HepG2 (cell line): ENCODE data around the gene BICDL2. TPM values are rescaled to one million over a fixed set of nuclear protein-coding genes. Genes with fewer than 3 reads are reported as not detected.
A peak's percentile ranks its signal among the peaks of the same experiment; 100 is the strongest.

ENCODE experiments used
- CBX2 ChIP-seq, 2 experiments: fragments of 200-600 bp in 1 of 2; sonication (generic); formaldehyde crosslinking in 1 of 2; IDR thresholded peaks; 2 replicates each; pipeline versions ENCODE4 v1.7.0 to v1.8.1; 2018 to 2022; ENCODE audit warnings: low read depth in 2 of 2, low read length in 1 of 2, mild to moderate bottlenecking in 1 of 2, missing genetic modification reagents in 1 of 2
- ELF1 ChIP-seq: sonication (generic); formaldehyde crosslinking; IDR thresholded peaks from 2 replicates; pipeline ENCODE4 v1.4.0; 2020; ENCODE audit warnings: missing genetic modification reagents
- FOXJ3 ChIP-seq: sonication (generic); formaldehyde crosslinking; IDR thresholded peaks from 2 replicates; pipeline ENCODE4 v1.4.0; 2020; ENCODE audit warnings: missing genetic modification reagents, mild to moderate bottlenecking, borderline replicate concordance
- HBP1 ChIP-seq: IDR thresholded peaks from 2 replicates; pipeline ENCODE4 v1.6.1; 2016; ENCODE audit warnings: low read depth, control low read depth
- HDAC2 ChIP-seq: sonication (generic); formaldehyde crosslinking; IDR thresholded peaks from 2 replicates; pipeline ENCODE4 v1.4.0; 2020; ENCODE audit warnings: missing genetic modification reagents
- KLF9 ChIP-seq: IDR thresholded peaks from 2 replicates; pipeline ENCODE4 v1.6.1; 2016; ENCODE audit warnings: low read depth
- MAFG ChIP-seq: sonication (generic); formaldehyde crosslinking; IDR thresholded peaks from 2 replicates; pipeline ENCODE4 v1.5.1; 2020; ENCODE audit warnings: mild to moderate bottlenecking, missing genetic modification reagents
- MED8 ChIP-seq: sonication (generic); formaldehyde crosslinking; IDR thresholded peaks from 2 replicates; pipeline ENCODE4 v1.8.1; 2023; ENCODE audit warnings: mild to moderate bottlenecking, missing genetic modification reagents; ENCODE audit not compliant: insufficient replicate concordance
- MXD4 ChIP-seq: IDR thresholded peaks from 2 replicates; pipeline ENCODE4 v1.6.1; 2016; ENCODE audit warnings: mild to moderate bottlenecking, missing biosample characterization, missing genetic modification reagents
- NCOA1 ChIP-seq: sonication (generic); formaldehyde crosslinking; IDR thresholded peaks from 2 replicates; pipeline ENCODE4 v1.9.0; 2021; ENCODE audit warnings: missing genetic modification reagents
- PRDM10 ChIP-seq: sonication (generic); formaldehyde crosslinking; IDR thresholded peaks from 2 replicates; pipeline ENCODE4 v1.4.0; 2020; ENCODE audit warnings: low read depth, missing genetic modification reagents
- PRMT3 ChIP-seq: sonication (generic); formaldehyde crosslinking; IDR thresholded peaks from 2 replicates; pipeline ENCODE4 v1.8.1; 2022; ENCODE audit warnings: low read depth, mild to moderate bottlenecking, moderate library complexity, missing genetic modification reagents, borderline replicate concordance
- SP140L ChIP-seq: sonication (generic); formaldehyde crosslinking; IDR thresholded peaks from 2 replicates; pipeline ENCODE4 v1.4.0; 2020; ENCODE audit warnings: missing genetic modification reagents, borderline replicate concordance
- SP5 ChIP-seq: IDR thresholded peaks from 2 replicates; pipeline ENCODE4 v1.6.1; 2016; ENCODE audit warnings: low read depth, borderline replicate concordance
- ZFX ChIP-seq: sonication (generic); formaldehyde crosslinking; IDR thresholded peaks from 2 replicates; pipeline ENCODE4 v1.4.0; 2020; ENCODE audit warnings: mild to moderate bottlenecking, low read depth, missing genetic modification reagents, moderate library complexity
- ZNF121 ChIP-seq: sonication (generic); formaldehyde crosslinking; IDR thresholded peaks from 2 replicates; pipeline ENCODE4 v1.5.0; 2020; ENCODE audit warnings: mild to moderate bottlenecking, missing genetic modification reagents
- ZNF230 ChIP-seq: sonication (generic); formaldehyde crosslinking; IDR thresholded peaks from 2 replicates; pipeline ENCODE4 v1.4.0; 2020; ENCODE audit warnings: mild to moderate bottlenecking, missing genetic modification reagents
- ZNF333 ChIP-seq: sonication (generic); formaldehyde crosslinking; IDR thresholded peaks from 2 replicates; pipeline ENCODE4 v1.4.0; 2020; ENCODE audit warnings: mild to moderate bottlenecking, missing genetic modification reagents, borderline replicate concordance
- ZNF354B ChIP-seq: sonication (generic); formaldehyde crosslinking; IDR thresholded peaks from 2 replicates; pipeline ENCODE4 v1.8.0; 2022; ENCODE audit warnings: mild to moderate bottlenecking, missing genetic modification reagents
- ZNF577 ChIP-seq: sonication (generic); formaldehyde crosslinking; IDR thresholded peaks from 2 replicates; pipeline ENCODE4 v1.4.0; 2020; ENCODE audit warnings: mild to moderate bottlenecking, low read depth, missing genetic modification reagents, borderline replicate concordance
- ZNF782 ChIP-seq: sonication (generic); formaldehyde crosslinking; IDR thresholded peaks from 2 replicates; pipeline ENCODE4 v1.4.0; 2020; ENCODE audit warnings: missing genetic modification reagents, mild to moderate bottlenecking, borderline replicate concordance
- polyA plus RNA-seq, 8 experiments: library from polyadenylated mRNA; depleted of rRNA in 3 of 8; stranded (reverse) in 7 of 8; unstranded in 1 of 8; fragments of >200 nt; fragmentation: Illumina TruSeq in 4 of 8; extraction: Trizol in 4 of 8; gene quantifications; 2 replicates each; pipeline versions ENCODE4 v1.2.1 to v1.2.3, GENCODE V29; 2011 to 2016; ENCODE audit warnings: low read depth in 4 of 8, missing spikeins in 1 of 8, mixed read lengths in 1 of 8; ENCODE audit not compliant: insufficient read depth in 1 of 8
- total RNA-seq, 5 experiments: library from RNA; depleted of rRNA; stranded (reverse); fragments of >200 nt; fragmentation: Illumina TruSeq; extraction: Trizol; gene quantifications; 2 replicates each; pipeline ENCODE4 v1.2.3, GENCODE V29; 2016; ENCODE audit warnings: low read depth in 1 of 5
- TF ChIP-seq, protein P1 (sequence below): sonication (generic); formaldehyde crosslinking; IDR thresholded peaks from 2 replicates; pipeline ENCODE4 v1.4.0; 2020; ENCODE audit warnings: missing genetic modification reagents
- TF ChIP-seq, protein P2 (sequence below): sonication (generic); formaldehyde crosslinking; IDR thresholded peaks from 2 replicates; pipeline ENCODE4 v1.8.0; 2022; ENCODE audit warnings: missing genetic modification reagents, mild to moderate bottlenecking, inconsistent platforms, borderline replicate concordance

The BICDL2 gene
- total and polyA plus RNA-seq, 2 of the 13 experiments (the other 11 are each of a cell fraction or from before 2014, with no cell fraction given) = 0.12 TPM; not detected in 1

DNA sequence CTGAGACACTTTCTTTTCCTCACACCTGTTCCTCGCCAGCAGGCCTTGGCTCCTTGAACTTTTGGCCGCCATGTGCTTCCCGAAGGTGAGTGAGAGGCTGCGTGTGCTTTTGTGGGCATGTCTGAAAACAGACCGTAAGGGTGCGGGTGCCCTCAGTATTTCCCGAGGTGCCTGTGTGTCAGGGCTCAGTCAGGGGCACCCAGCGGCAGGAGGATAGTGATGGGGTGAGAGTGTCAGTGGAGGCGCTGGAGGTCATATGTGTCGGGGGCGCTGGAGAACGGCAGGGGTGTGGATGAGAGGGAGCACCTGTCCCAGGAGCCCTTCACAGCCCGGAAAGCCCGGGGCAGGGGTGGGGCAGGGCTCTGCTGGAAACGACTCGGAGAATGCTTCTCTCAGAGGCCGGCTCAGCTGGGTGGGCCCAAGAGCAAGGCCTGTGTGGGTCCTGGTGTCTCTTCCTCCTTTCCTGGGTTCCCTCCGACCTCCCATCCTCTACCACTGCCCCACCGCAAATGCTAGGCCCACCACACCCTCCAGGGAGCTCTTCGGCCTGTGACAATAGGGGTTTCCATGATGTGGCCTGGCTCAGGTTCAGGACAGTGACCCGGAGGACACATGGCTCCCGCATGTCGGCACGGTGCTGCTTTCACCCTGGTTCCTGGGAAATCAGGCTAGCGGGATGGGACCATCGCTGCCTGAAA lies 29.1 kb upstream of the BICDL2 start (continued):
- TF ChIP-seq ZNF782 (no peak), SP140L (no peak), ZFX (CRISPR knock-in tag) (peak; percentile 75), ELF1 (CRISPR knock-in tag) (no peak), FOXJ3 (CRISPR knock-in tag) (no peak), CBX2 (IDR thresholded peaks at IDR 0.05; ENCODE audit: low read depth, low read length) (no peak), CBX2 (CRISPR knock-in tag; IDR thresholded peaks at IDR 0.05; ENCODE audit: low read depth) (no peak), HDAC2 (no peak), MED8 (CRISPR knock-in tag) (no peak), PRDM10 (CRISPR knock-in tag) (no peak), PRMT3 (CRISPR knock-in tag) (no peak), HBP1 (CRISPR knock-in tag) (no peak), ZNF121 (no peak), ZNF577 (CRISPR knock-in tag) (no peak), MAFG (CRISPR knock-in tag) (no peak), SP5 (CRISPR knock-in tag) (no peak), MXD4 (CRISPR knock-in tag) (0 out of 2 replicates have a peak, but pooled peaks have one; percentile 34), KLF9 (no peak), ZNF354B (no peak), NCOA1 (CRISPR knock-in tag) (0 out of 2 replicates have a peak, but pooled peaks have one; percentile 7), ZNF333 (CRISPR knock-in tag) (no peak), ZNF230 (no peak)
- TF ChIP-seq, protein P1, sequence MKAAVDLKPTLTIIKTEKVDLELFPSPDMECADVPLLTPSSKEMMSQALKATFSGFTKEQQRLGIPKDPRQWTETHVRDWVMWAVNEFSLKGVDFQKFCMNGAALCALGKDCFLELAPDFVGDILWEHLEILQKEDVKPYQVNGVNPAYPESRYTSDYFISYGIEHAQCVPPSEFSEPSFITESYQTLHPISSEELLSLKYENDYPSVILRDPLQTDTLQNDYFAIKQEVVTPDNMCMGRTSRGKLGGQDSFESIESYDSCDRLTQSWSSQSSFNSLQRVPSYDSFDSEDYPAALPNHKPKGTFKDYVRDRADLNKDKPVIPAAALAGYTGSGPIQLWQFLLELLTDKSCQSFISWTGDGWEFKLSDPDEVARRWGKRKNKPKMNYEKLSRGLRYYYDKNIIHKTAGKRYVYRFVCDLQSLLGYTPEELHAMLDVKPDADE = no peak
- TF ChIP-seq, protein P2, sequence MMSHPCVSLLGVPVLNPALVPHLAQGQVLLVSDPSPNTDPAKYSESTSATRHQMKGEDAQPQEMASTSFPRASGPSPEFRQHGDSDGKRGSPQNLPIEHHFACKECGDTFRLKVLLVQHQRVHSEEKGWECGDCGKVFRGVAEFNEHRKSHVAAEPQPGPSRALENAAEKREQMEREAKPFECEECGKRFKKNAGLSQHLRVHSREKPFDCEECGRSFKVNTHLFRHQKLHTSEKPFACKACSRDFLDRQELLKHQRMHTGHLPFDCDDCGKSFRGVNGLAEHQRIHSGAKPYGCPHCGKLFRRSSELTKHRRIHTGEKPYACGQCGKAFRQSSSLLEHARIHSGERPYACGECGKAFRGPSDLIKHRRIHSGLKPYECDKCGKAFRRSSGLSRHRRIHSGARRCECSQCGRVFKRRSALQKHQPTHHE (CRISPR knock-in tag) = no peak
